RWPE1 (cell line): ENCODE measurements around the gene NKX6-2.
"Not testable (repeated sequence)": the region's sequence is repeated elsewhere in the genome, so short reads cannot be mapped to it uniquely, and the experiment has no call there.

ENCODE experiments used
- CTCF ChIA-PET: fragments of 350-600 bp; sonication (Branson Sonifier 250); formaldehyde crosslinking; extraction: SDS; loops from one replicate; lab custom pipeline; 2021; lab: Yijun Ruan, JAX
- POLR2A ChIA-PET: fragments of 400-600 bp; formaldehyde crosslinking; extraction: SDS; loops from one replicate; lab custom pipeline; 2020; ENCODE audit warnings: antibody characterized with exemption; ENCODE audit not compliant: low non-redundant PET; lab: Yijun Ruan, JAX
- DNase-seq: peaks from one replicate; pipeline ENCODE4 v3.0.0; 2012; ENCODE audit warnings: low spot score
- H3K27ac ChIP-seq: fragments of 450-650 bp; 2 replicates; pipeline ENCODE4 v1.5.1; 2017
- CTCF ChIP-seq: fragments of 450-650 bp; conservative IDR thresholded peaks from 2 replicates; pipeline ENCODE4 v1.5.1; 2017; ENCODE audit warnings: low read depth, mild to moderate bottlenecking

The NKX6-2 gene

DNA sequence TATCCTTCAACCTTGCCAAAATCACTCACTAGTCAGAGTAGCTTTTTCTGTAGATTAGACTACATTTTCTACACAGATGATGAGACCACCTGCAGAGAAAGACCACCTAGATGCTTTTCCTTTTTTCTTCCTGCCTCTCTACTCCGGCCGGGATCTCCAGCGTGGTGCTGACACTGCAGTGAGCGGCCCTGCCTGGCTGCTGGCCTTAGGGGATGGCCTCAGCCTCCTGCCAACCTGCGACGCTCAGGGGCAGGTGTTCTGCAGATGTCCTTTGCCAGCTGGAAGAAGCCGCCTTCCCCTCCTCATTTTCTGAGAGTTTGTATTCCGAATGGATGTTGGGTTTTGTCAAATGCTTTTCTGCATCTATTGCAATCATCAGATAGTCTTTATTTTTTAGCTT is 43.5 kb upstream of the NKX6-2 start:
- no peak for TF ChIP-seq CTCF
- ChIA-PET POLR2A (no interaction called here), CTCF (no interaction called here)
- H3K27ac ChIP-seq, result no peak overlapping the region
- no peak for DNase-seq

- TF ChIP-seq CTCF, result no peak
- DNase-seq, result no peak
- POLR2A ChIA-PET, result no interaction called here
- CTCF ChIA-PET, result no interaction called here
- no peak overlapping the region for H3K27ac ChIP-seq
Measured at GRCh38 chr10:132828681-132829080, 42.7 kb upstream of the NKX6-2 start.

DNA sequence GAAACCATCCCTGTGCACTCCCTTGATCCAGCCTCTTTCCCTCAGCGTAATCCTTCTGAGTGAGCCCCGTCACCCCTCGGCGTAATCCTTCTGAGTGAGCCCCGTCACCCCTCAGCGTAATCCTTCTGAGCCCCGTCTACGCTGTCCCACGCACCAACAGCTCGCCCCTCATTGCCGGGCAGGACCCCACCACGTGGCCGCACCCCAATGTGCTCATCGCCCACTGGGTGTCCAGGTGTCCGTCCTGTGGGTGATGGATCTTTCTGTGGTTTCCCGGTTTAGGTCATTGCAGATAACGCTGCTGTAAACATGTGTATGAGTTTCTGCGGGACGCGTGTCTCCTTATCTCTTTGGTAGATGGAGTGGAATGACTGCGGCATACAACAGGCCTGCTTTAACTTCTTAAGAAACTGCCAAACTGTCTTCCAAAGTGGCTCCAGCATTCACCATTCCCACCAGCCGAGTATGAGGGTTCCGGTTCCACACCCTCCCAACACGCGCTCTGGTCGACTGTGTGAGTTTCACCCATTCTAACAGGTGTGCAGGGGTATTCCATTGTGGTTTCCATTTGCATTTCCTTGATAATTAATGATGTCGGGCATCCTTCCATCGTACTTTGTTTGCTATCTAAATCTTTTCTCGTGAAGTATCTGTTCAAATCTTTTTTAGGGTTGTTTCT is 42.1 kb upstream of the NKX6-2 start:
- CTCF ChIA-PET, result no interaction called here
- H3K27ac ChIP-seq, result no peak overlapping the region
- DNase-seq, result no peak
- POLR2A ChIA-PET, result no interaction called here
- TF ChIP-seq CTCF, result no peak

GRCh38 chr10:132827423-132827789 is 41.5 kb upstream of the NKX6-2 start:
- ChIA-PET CTCF (no interaction called here), POLR2A (no interaction called here)
- no peak overlapping the region for H3K27ac ChIP-seq
- TF ChIP-seq CTCF, result no peak
- DNase-seq, result no peak

- H3K27ac ChIP-seq, result no peak overlapping the region
- no peak for TF ChIP-seq CTCF
- ChIA-PET POLR2A (no interaction called here), CTCF (interaction anchor here (0.6 kb wide), 1 partner anchor 94 kb away, joined by 3 read pairs; no protein-coding TSS in a partner anchor)
- no peak for DNase-seq
Measured at GRCh38 chr10:132826524-132827422, 40.8 kb upstream of the NKX6-2 start.

- CTCF ChIA-PET, POLR2A ChIA-PET, H3K27ac ChIP-seq, DNase-seq: not testable (repeated sequence)
Measured at GRCh38 chr10:132825783-132826523, 40.0 kb upstream of the NKX6-2 start.
